Neural cell (in vitro differentiated cells): ENCODE measurements around the gene REXO1. TPM values are rescaled to one million over a fixed set of nuclear protein-coding genes. Genes with fewer than 3 reads are reported as not detected.

Experiments used
- H2AFZ ChIP-seq: fragments of 200-600, 300-800 bp; sonication (generic), shearing (Covaris generic); 2 replicates; pipeline ENCODE4 v1.6.0; 2014; ENCODE audit warnings: low read depth, mild to moderate bottlenecking, antibody characterized with exemption, low read length, moderate library complexity
- H3F3A ChIP-seq: fragments of 200-600 bp; shearing (Covaris generic); 2 replicates; pipeline ENCODE4 v1.6.1; 2016; ENCODE audit warnings: mild to moderate bottlenecking, moderate library complexity, mixed read lengths, antibody characterized with exemption, low read length; ENCODE audit not compliant: insufficient read depth, poor library complexity, severe bottlenecking
- H3K27ac ChIP-seq: fragments of 200-600, 300-800 bp; sonication (generic), shearing (Covaris generic); 2 replicates; pipeline ENCODE4 v1.5.1; 2014; ENCODE audit warnings: mild to moderate bottlenecking, low read length, moderate library complexity
- H3K27me3 ChIP-seq: fragments of 300-800, 200-600 bp; sonication (generic), shearing (Covaris generic); 2 replicates; pipeline ENCODE4 v1.6.0; 2014; ENCODE audit warnings: mild to moderate bottlenecking, low read depth, low read length, moderate library complexity; ENCODE audit not compliant: insufficient read depth
- H3K36me3 ChIP-seq: fragments of 300-800, 200-600 bp; sonication (generic), shearing (Covaris generic); 2 replicates; pipeline ENCODE4 v1.5.1; 2014; ENCODE audit warnings: mild to moderate bottlenecking, antibody characterized with exemption, low read length, moderate library complexity; ENCODE audit not compliant: insufficient read depth
- H3K4me2 ChIP-seq: fragments of 300-800, 200-600 bp; sonication (generic), shearing (Covaris generic); 2 replicates; pipeline ENCODE4 v1.6.0; 2014; ENCODE audit warnings: mild to moderate bottlenecking, low read length
- H3K4me3 ChIP-seq: fragments of 300-800, 200-600 bp; sonication (generic), shearing (Covaris generic); 2 replicates; pipeline ENCODE4 v1.5.1; 2014; ENCODE audit warnings: mild to moderate bottlenecking, low read length, moderate library complexity
- H3K79me2 ChIP-seq: fragments of 200-600 bp; shearing (Covaris generic); replicated peaks from 2 replicates; pipeline ENCODE4 v1.6.0; 2014; ENCODE audit warnings: mild to moderate bottlenecking, low read length, moderate library complexity; ENCODE audit not compliant: insufficient read depth
- H3K9ac ChIP-seq: fragments of 300-800, 200-600 bp; sonication (generic), shearing (Covaris generic); 2 replicates; pipeline ENCODE4 v1.6.1; 2016; ENCODE audit warnings: mild to moderate bottlenecking, low read length, mixed read lengths
- H3K9me2 ChIP-seq: fragments of 200-600 bp; shearing (Covaris generic); 2 replicates; pipeline ENCODE4 v1.6.1; 2016; ENCODE audit warnings: mild to moderate bottlenecking, low read length, mixed read lengths; ENCODE audit not compliant: insufficient read depth
- H3K9me3 ChIP-seq: fragments of 200-600, 300-800 bp; sonication (generic), shearing (Covaris generic); 2 replicates; pipeline ENCODE4 v1.6.1; 2016; ENCODE audit warnings: mild to moderate bottlenecking, mixed run types, low read length, moderate library complexity, mixed read lengths
- H4K20me1 ChIP-seq: fragments of 200-600 bp; shearing (Covaris generic); 2 replicates; pipeline ENCODE4 v1.6.1; 2016; ENCODE audit warnings: mild to moderate bottlenecking, mixed run types; ENCODE audit not compliant: insufficient read depth
- CTCF ChIP-seq: fragments of 450-650 bp; IDR thresholded peaks from 2 replicates; pipeline ENCODE4 v1.5.1; 2014; ENCODE audit warnings: antibody characterized with exemption, mild to moderate bottlenecking, moderate library complexity; ENCODE audit not compliant: poor library complexity, severe bottlenecking
- EP300 ChIP-seq: fragments of 450-650 bp; conservative IDR thresholded peaks from 2 replicates; pipeline ENCODE4 v1.6.1; 2014; ENCODE audit warnings: antibody characterized with exemption, mild to moderate bottlenecking, moderate library complexity; ENCODE audit not compliant: poor library complexity, severe bottlenecking
- EZH2 ChIP-seq: fragments of 200-600, 300-800 bp; shearing (Covaris generic), sonication (generic); IDR thresholded peaks from 2 replicates; pipeline ENCODE4 v1.6.1; 2014; ENCODE audit warnings: antibody characterized with exemption, low read length, borderline replicate concordance, mild to moderate bottlenecking; ENCODE audit not compliant: insufficient read depth, poor library complexity, severe bottlenecking
- MXI1 ChIP-seq: fragments of 450-650 bp; conservative IDR thresholded peaks from 2 replicates; pipeline ENCODE4 v1.6.1; 2014; ENCODE audit warnings: antibody characterized with exemption, mild to moderate bottlenecking; ENCODE audit not compliant: poor library complexity, severe bottlenecking
- POLR2AphosphoS5 ChIP-seq: IDR thresholded peaks from 2 replicates; pipeline ENCODE4 v1.6.1; 2012
- RAD21 ChIP-seq: fragments of 450-650 bp; conservative IDR thresholded peaks from 2 replicates; pipeline ENCODE4 v1.6.1; 2014; ENCODE audit warnings: antibody characterized with exemption, mild to moderate bottlenecking, moderate library complexity
- REST ChIP-seq: IDR thresholded peaks from 2 replicates; pipeline ENCODE4 v1.6.1; 2012; ENCODE audit warnings: borderline replicate concordance
- SMC3 ChIP-seq: fragments of 450-650 bp; conservative IDR thresholded peaks from 2 replicates; pipeline ENCODE4 v1.6.1; 2014; ENCODE audit warnings: antibody characterized with exemption, mild to moderate bottlenecking, moderate library complexity; ENCODE audit not compliant: poor library complexity
- TAF1 ChIP-seq: IDR thresholded peaks from 2 replicates; pipeline ENCODE4 v1.6.1; 2012; ENCODE audit warnings: low read depth
- polyA plus RNA-seq: library from polyadenylated mRNA; depleted of rRNA; stranded (reverse); fragments of >200 nt; gene quantifications from 2 replicates; pipeline ENCODE4 v1.2.3, GENCODE V29; 2014

The REXO1 gene
- polyA plus RNA-seq, 1 donor from 2014 or later, result 9.2 TPM

- Histone ChIP-seq H3K9ac (peak overlapping the region; percentile 16), H3K36me3 (no peaks in the 10 kb centered on the region), H4K20me1 (no peaks in the 10 kb centered on the region), H3K4me2 (no peak overlapping the region), H3K4me3 (peak overlapping the region; percentile 48), H3K9me2 (no peaks in the 10 kb centered on the region), H3K27ac (no peak overlapping the region), H3K9me3 (no peaks in the 10 kb centered on the region), H3K27me3 (peaks cover 19% of the 10 kb centered on the region), H3K79me2 (no peaks in the 10 kb centered on the region), H3F3A (no peaks in the 10 kb centered on the region), H2AFZ (no peak overlapping the region)
- peak; percentile 22 for TF ChIP-seq MXI1
- TF ChIP-seq RAD21, result no peak
- no peak for TF ChIP-seq POLR2AphosphoS5
These were observed 8.7 kb upstream of the REXO1 start for GRCh38 chr19:1856698-1857603.

- H3K4me2 ChIP-seq, result no peak overlapping the region
- H4K20me1 ChIP-seq, result no peaks in the 10 kb centered on the region
- peaks cover 13% of the 10 kb centered on the region for H3K27me3 ChIP-seq
- TF ChIP-seq REST (no peak), EZH2 (no peak)
- H3K79me2 ChIP-seq, result no peaks in the 10 kb centered on the region
- no peaks in the 10 kb centered on the region for H3K36me3 ChIP-seq
- H3K9me3 ChIP-seq, result no peaks in the 10 kb centered on the region
- H2AFZ ChIP-seq, result no peak overlapping the region
- no peak overlapping the region for H3K9ac ChIP-seq
- H3K9me2 ChIP-seq, result no peaks in the 10 kb centered on the region
- H3F3A ChIP-seq, result no peaks in the 10 kb centered on the region
- no peak overlapping the region for H3K27ac ChIP-seq
- no peak overlapping the region for H3K4me3 ChIP-seq
These were observed 8.0 kb upstream of the REXO1 start for GRCh38 chr19:1856345-1856697.

- no peak for TF ChIP-seq EZH2
- TF ChIP-seq RAD21, result no peak
- no peak for TF ChIP-seq POLR2AphosphoS5
- TF ChIP-seq CTCF, result no peak
- TF ChIP-seq REST, result no peak
- no peak for TF ChIP-seq SMC3
- no peak for TF ChIP-seq TAF1
- no peak for TF ChIP-seq MXI1
- TF ChIP-seq EP300, result no peak
- H3K9ac ChIP-seq, result no peak overlapping the region
- H3K27ac ChIP-seq, result no peak overlapping the region
- no peaks in the 10 kb centered on the region for H4K20me1 ChIP-seq
- no peaks in the 10 kb centered on the region for H3F3A ChIP-seq
- no peaks in the 10 kb centered on the region for H3K79me2 ChIP-seq
- peaks cover 8% of the 10 kb centered on the region for H3K27me3 ChIP-seq
- H3K9me3 ChIP-seq, result no peaks in the 10 kb centered on the region
- no peak overlapping the region for H2AFZ ChIP-seq
- H3K4me3 ChIP-seq, result no peak overlapping the region
- H3K9me2 ChIP-seq, result no peaks in the 10 kb centered on the region
- H3K36me3 ChIP-seq, result no peaks in the 10 kb centered on the region
- no peak overlapping the region for H3K4me2 ChIP-seq
These were observed 7.6 kb upstream of the REXO1 start for GRCh38 chr19:1855828-1856255.
